Upper lobe of left lung (tissue), 4 donors: ENCODE data around the gene PLXNB1.

Source experiments
- CTCF ChIP-seq, 6 experiments: fragments of 450-650 bp in 4 of 6; fragments of 200-600 bp in 2 of 6; sonication (generic) in 2 of 6; IDR thresholded peaks; one replicate each; pipeline ENCODE4 v1.5.1; 2016 to 2019; ENCODE audit warnings: antibody characterized with exemption in 6 of 6
- POLR2A ChIP-seq, 4 donors: fragments of 450-650 bp; IDR thresholded peaks; one replicate each; pipeline ENCODE4 v1.5.1; 2016 to 2017; ENCODE audit warnings: antibody characterized with exemption in 4 of 4, mild to moderate bottlenecking in 2 of 4
- POLR2AphosphoS5 ChIP-seq, 2 donors: sonication (generic); formaldehyde crosslinking; IDR thresholded peaks; one replicate each; pipeline ENCODE4 v1.5.1; 2017; ENCODE audit warnings: antibody characterized with exemption in 2 of 2

GRCh38 chr3:48426401-48426909 lies 3.4 kb downstream of the PLXNB1 start:
- no peak for TF ChIP-seq CTCF (IDR thresholded peaks at IDR 0.05)
- TF ChIP-seq POLR2A (IDR thresholded peaks at IDR 0.05) = no peak
- TF ChIP-seq POLR2AphosphoS5 (IDR thresholded peaks at IDR 0.05) = no peak
